ENCODE data around the gene DDX54. TPM values are rescaled to one million over a fixed set of nuclear protein-coding genes. Genes with fewer than 3 reads are reported as not detected.
"Not testable (repeated sequence)": the region's sequence is repeated elsewhere in the genome, so short reads cannot be mapped to it uniquely, and the experiment has no call there.

The DDX54 gene
- total and polyA plus RNA-seq, 12 donors: 16.5 to 52.7 (median 37.5) TPM

DNA sequence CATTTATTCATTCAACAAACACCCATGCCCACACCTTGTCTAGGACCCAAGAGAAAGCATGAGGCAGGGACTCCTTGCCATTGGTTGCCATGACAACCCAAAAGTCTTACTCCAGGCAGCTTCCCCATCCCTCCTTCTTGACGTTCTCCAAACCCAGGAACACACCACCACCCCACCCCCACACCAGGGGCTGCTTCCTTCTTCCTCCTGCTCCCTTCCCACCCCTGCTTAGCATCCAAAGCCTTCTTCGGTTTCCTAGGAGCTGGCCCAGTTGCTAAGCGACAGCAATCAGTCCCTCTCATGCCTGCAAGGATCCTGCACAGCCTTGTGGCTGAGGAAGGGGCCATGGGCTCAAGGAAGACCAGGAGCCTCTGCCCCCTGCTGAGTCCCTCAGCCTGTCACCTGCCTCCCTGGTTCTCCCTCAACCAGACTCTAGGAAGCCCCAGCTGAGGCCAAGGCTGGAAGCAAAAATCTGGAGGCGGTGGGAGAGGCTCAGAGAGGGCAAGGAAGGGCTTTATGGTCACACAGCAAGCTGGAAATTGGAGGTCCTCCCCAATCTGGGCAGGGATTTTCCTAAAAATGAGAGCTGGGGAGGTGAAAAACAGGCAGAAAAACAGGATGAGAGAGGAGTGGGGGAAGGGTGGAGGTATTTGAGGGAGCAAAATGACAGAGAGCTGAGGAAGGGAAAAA, 65.2 kb downstream of the DDX54 start:
- H3K27ac ChIP-seq: no peak overlapping the region
- DNase-seq: no peak
- TF ChIP-seq, protein P1, sequence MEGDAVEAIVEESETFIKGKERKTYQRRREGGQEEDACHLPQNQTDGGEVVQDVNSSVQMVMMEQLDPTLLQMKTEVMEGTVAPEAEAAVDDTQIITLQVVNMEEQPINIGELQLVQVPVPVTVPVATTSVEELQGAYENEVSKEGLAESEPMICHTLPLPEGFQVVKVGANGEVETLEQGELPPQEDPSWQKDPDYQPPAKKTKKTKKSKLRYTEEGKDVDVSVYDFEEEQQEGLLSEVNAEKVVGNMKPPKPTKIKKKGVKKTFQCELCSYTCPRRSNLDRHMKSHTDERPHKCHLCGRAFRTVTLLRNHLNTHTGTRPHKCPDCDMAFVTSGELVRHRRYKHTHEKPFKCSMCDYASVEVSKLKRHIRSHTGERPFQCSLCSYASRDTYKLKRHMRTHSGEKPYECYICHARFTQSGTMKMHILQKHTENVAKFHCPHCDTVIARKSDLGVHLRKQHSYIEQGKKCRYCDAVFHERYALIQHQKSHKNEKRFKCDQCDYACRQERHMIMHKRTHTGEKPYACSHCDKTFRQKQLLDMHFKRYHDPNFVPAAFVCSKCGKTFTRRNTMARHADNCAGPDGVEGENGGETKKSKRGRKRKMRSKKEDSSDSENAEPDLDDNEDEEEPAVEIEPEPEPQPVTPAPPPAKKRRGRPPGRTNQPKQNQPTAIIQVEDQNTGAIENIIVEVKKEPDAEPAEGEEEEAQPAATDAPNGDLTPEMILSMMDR (IDR thresholded peaks at IDR 0.05): no peak
- 33 to 35% methylated on average over 4 of the region's 4 CpGs for WGBS, 2 donors
- no peaks in the 10 kb centered on the region for H3K4me1 ChIP-seq
- no peaks in the 10 kb centered on the region for H3K36me3 ChIP-seq
- peaks cover 0 to 25% (median 0%) of the 10 kb centered on the region in 11 donors for H3K9me3 ChIP-seq
- H3K4me3 ChIP-seq: no peak overlapping the region
- intact Hi-C loops (cut with DNase I): no loop called here
- H3K27me3 ChIP-seq: peaks cover 0 to 27% (median 13%) of the 10 kb centered on the region in 7 donors
- no peak for ATAC-seq

- H3K9me3 ChIP-seq: peaks cover 0 to 11% (median 0%) of the 10 kb centered on the region in 11 donors
- no peak overlapping the region for H3K4me3 ChIP-seq
- H3K27ac ChIP-seq: no peak overlapping the region
- no peaks in the 10 kb centered on the region for H3K4me1 ChIP-seq
- TF ChIP-seq, protein P1 (IDR thresholded peaks at IDR 0.05): no peak
- no peak for ATAC-seq
- H3K36me3 ChIP-seq: no peaks in the 10 kb centered on the region
- DNase-seq: no peak
- H3K27me3 ChIP-seq: peaks cover 0 to 44% (median 29%) of the 10 kb centered on the region in 7 donors
- intact Hi-C loops (cut with DNase I): no loop called here
- 97 to 98% methylated on average over 1 of the region's 1 CpG for WGBS, 2 donors
These were observed 67.1 kb downstream of the DDX54 start for GRCh38 chr12:113118142-113118541.

DNA sequence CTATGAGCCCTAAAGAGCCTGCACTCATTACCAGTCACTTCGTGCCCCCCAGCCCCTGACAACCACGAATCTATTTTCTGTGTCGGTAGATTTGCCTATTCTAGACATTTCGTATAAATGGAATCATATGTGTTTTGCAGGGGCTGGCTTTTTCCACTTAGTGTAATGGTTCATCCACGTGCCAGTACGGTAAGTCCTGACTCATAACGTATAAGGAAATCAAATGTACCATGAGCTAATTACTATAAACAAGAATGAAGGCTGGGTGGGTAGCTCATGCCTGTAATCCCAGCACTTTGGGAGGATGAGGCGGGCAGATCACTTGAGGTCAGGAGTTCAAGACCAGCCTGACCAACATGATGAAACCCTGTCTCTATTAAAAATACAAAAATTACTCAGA, 67.6 kb downstream of the DDX54 start:
- ATAC-seq; DNase-seq; H3K27ac ChIP-seq; H3K36me3 ChIP-seq; intact Hi-C loops (cut with DNase I); H3K4me1 ChIP-seq; H3K4me3 ChIP-seq; H3K9me3 ChIP-seq: not testable (repeated sequence)
- H3K27me3 ChIP-seq: peaks cover 0 to 47% (median 33%) of the 10 kb centered on the region in 7 donors
- 78% methylated on average over 8 of the region's 8 CpGs for WGBS, 2 donors

- no peak for DNase-seq
These were observed 68.4 kb downstream of the DDX54 start for GRCh38 chr12:113116875-113117274.

More at GRCh38 chr12:113116875-113117274, 68.4 kb downstream of the DDX54 start:
- Histone ChIP-seq H3K27me3 (peaks cover 0 to 55% (median 39%) of the 10 kb centered on the region in 7 donors), H3K9me3 (no peaks in the 10 kb centered on the region), H3K36me3 (no peaks in the 10 kb centered on the region), H3K4me1 (no peaks in the 10 kb centered on the region), H3K4me3 (no peak overlapping the region), H3K27ac (no peak overlapping the region)
- peak in 1 of 8 donors; percentile 29 for ATAC-seq
- intact Hi-C loops (cut with DNase I): no loop called here
- WGBS, 2 donors: 58 to 73% methylated on average over 6 of the region's 6 CpGs
- TF ChIP-seq, protein P1 (IDR thresholded peaks at IDR 0.05): no peak

All from heart right ventricle (tissue), 16 donors.